Placental pericyte (primary cell): ENCODE results near the gene TPSB2. TPM values are rescaled to one million over a fixed set of nuclear protein-coding genes. Genes with fewer than 3 reads are reported as not detected.

Source experiments
- total RNA-seq: library from RNA; depleted of rRNA; stranded (reverse); fragments of >200 nt; gene quantifications from 2 replicates; pipeline ENCODE4 v1.2.3, GENCODE V29; 2012

Gene TPSB2
- not detected in 2 replicates for total RNA-seq

GRCh38 chr16:1230084-1230470, at the start of gene TPSB2:
TPSB2 (minus strand) TSS chr16:1230184; CDS start chr16:1229951, 233 bp downstream.

GRCh38 chr16:1255276-1256122, 25.5 kb upstream of the TPSB2 start, which contains the start of gene TPSD1:
TPSD1 (plus strand) TSS chr16:1256069; CDS start chr16:1256281, 212 bp downstream.

GRCh38 chr16:1240436-1240835, 10.5 kb upstream of the TPSB2 start, which contains the start of gene TPSAB1:
TPSAB1 (plus strand) TSS chr16:1240705; CDS start chr16:1240939, 234 bp downstream.

GRCh38 chr16:1225051-1225451, 4.9 kb downstream of the TPSB2 start, which contains the start of gene TPSG1:
TPSG1 (minus strand) TSS chr16:1225268; CDS start chr16:1225252, 16 bp downstream.

Other genes starting within 250 kb of the TPSB2 start
- gene SOX8, start 248.4 kb downstream of the TPSB2 start, total RNA-seq = under 0.01 and 0.14 TPM in 2 replicates
- not detected in 2 replicates for gene SSTR5, start 157.4 kb downstream of the TPSB2 start, total RNA-seq
- gene C1QTNF8, start 133.9 kb downstream of the TPSB2 start, total RNA-seq = not detected in 2 replicates
- gene CACNA1H, start 77.1 kb downstream of the TPSB2 start, total RNA-seq = 0.66 and 2.4 TPM in 2 replicates
- not detected in 2 replicates for gene TPSG1, start 4.9 kb downstream of the TPSB2 start, total RNA-seq
- not detected in 2 replicates for gene TPSAB1, start 10.5 kb upstream of the TPSB2 start, total RNA-seq
- not detected in 2 replicates for gene TPSD1, start 25.9 kb upstream of the TPSB2 start, total RNA-seq
- gene UBE2I, start 79.5 kb upstream of the TPSB2 start, total RNA-seq = 63.9 and 86.0 TPM in 2 replicates
- gene BAIAP3, start 103.5 kb upstream of the TPSB2 start, total RNA-seq = 0.66 and 2.4 TPM in 2 replicates
- 43.1 and 73.6 TPM in 2 replicates for gene TSR3, start 121.7 kb upstream of the TPSB2 start, total RNA-seq
- 30.6 and 67.2 TPM in 2 replicates for gene GNPTG, start 121.7 kb upstream of the TPSB2 start, total RNA-seq
- gene UNKL, start 184.5 kb upstream of the TPSB2 start, total RNA-seq = 8.2 and 9.4 TPM in 2 replicates
- gene UQCC4, start 190.6 kb upstream of the TPSB2 start, total RNA-seq = 13.1 and 17.0 TPM in 2 replicates
- gene PERCC1, start 200.9 kb upstream of the TPSB2 start, total RNA-seq = not detected in 2 replicates
- gene CCDC154, start 214.4 kb upstream of the TPSB2 start, total RNA-seq = 0.14 and 0.88 TPM in 2 replicates
- 74.9 and 195 TPM in 2 replicates for gene CLCN7, start 244.8 kb upstream of the TPSB2 start, total RNA-seq